EH (cell line): ENCODE results near the gene KIF22.
"Not testable (repeated sequence)": the region's sequence is repeated elsewhere in the genome, so short reads cannot be mapped to it uniquely, and the experiment has no call there.

ENCODE experiments used
- DNase-seq: peaks from one replicate; pipeline ENCODE4 v3.0.0-alpha.2; 2015; ENCODE audit warnings: low read depth

The KIF22 gene

GRCh38 chr16:29815032-29815721 lies 24.6 kb downstream of the KIF22 start:
- peak; percentile 49 for DNase-seq

- peak; percentile 99 for DNase-seq
These were observed 25.5 kb downstream of the KIF22 start, which contains the start of gene PAGR1 for GRCh38 chr16:29815793-29816693. Gene PAGR1, plus strand, starts transcription at chr16:29816152. Its CDS starts 374 bp downstream, at chr16:29816526.

DNA sequence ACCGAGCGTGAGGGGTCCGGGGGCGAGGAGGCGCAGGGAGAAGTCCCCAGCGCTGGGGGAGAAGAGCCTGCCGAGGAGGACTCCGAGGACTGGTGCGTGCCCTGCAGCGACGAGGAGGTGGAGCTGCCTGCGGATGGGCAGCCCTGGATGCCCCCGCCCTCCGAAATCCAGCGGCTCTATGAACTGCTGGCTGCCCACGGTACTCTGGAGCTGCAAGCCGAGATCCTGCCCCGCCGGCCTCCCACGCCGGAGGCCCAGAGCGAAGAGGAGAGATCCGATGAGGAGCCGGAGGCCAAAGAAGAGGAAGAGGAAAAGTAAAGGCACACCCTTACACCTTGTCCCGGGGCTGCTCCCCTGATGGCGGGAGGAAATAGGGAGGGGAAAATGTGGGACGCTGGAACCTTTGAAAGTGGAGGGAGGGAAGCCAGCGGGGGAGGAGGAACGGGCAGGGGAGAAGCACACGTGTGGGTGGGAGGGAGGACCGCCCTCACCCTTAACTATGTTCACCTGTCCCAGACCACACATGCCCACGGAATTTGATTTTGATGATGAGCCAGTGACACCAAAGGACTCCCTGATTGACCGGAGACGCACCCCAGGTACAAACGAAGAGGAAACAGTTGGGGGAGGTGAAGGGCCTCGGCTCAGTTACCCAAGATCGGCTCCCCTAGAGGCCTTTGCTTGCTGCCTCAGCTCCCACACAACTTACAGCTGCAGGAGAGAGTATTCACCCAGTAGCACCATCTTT lies 26.3 kb downstream of the KIF22 start:
- DNase-seq: peak; percentile 78

GRCh38 chr16:29818082-29818481 lies 27.5 kb downstream of the KIF22 start:
- DNase-seq: no peak

- DNase-seq: no peak
These were observed 29.0 kb downstream of the KIF22 start for GRCh38 chr16:29819506-29819905.

DNA sequence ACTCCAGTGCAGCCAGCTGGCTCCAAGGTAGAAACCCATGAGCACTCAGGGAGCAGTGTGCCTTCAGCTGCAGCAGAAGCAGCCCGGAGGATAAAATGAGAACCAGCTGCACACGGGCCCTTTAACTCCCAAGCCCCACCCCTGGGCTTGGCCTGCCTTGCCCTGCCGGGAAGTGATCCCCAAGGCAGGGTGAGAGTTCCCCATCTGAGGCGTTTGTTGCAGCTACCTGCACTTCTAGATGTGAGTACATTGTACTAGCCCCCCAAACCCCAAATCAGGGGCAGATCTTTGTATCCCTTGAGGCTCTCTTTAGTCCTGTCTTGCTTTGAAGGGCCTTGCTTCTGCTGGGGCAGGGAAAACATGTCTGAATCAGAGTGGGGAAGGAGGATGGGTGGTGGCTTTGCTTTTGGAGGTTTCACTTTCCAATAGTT lies 29.7 kb downstream of the KIF22 start, which contains the start of gene MVP:
Gene MVP, plus strand, starts transcription at position 192 of the 431 bp plus-strand sequence. CDS start 10,088 bp downstream, outside the sequence.
- peak; percentile 82 for DNase-seq

- DNase-seq: peak; percentile 47
These were observed 30.4 kb downstream of the KIF22 start for GRCh38 chr16:29820730-29821642.

DNA sequence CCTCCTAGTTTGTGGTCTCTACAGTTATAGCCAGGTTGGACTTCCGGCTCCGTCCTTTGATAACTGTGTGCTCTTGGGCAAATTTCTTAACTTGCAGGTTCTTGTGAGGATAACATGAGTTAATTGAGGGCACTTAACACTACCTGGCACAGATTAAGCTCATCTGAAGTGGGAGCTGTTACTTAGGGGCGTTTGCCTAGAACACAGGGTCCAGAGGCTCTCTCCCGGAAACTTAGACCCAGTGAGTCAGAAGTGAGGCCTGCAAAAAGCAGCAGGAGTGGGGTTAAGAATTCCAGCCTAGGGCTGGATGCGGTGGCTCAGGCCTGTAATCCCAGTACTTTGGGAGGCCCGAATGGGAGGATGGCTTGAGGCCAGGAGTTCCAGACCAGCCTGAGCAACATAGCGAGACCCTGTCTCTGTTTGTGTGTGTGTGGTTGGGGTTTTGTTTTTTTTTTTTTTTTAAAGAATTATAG lies 31.1 kb downstream of the KIF22 start:
- DNase-seq: peak; percentile 92

GRCh38 chr16:29824589-29825144 lies 34.1 kb downstream of the KIF22 start:
- peak; percentile 92 for DNase-seq

DNA sequence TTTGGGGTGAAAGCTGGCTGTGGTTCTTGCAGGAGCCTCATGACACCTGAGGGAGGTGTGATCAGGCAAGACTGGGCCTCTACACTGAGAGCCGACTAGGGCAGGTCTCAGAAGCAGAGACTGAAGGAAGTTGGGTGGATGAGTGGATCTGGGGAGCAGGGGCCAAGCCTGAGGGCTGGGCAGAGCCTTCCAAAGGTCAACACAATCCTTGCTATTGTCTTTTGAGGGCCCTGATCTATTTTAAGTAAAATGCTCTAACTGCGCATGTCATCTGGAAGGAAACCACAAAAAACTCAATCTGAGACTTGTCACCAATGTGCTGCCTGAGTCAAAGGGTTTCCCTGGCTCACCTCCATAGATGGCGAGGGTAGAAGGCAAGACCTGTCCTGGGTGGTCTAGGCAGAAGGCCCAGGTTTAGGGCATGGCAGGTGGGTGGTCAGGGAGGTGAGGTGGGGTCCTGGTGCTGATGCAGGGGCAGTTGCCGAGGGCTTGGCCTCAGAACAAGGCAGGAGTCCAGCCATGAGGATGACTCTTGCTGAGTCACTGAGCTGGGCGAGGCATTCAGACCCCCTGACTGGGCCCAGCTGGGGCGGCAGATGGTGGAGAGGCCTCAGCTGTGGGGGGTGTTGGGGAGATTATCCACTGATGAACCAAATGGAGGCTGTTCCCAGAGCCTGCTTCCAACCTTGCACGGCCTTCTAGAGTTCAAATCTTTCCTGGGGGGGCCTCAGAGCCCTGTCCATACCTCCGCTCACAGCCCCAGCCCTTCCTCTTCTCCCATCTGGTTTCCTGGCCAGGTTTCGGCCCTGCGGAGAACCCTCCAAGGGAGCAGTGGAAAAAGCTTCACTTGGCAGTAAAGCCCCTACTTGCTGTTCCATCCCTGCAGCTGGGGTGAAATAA lies 34.8 kb downstream of the KIF22 start:
- peak; percentile 86 for DNase-seq

GRCh38 chr16:29826342-29826695 lies 35.8 kb downstream of the KIF22 start:
- no peak for DNase-seq

DNA sequence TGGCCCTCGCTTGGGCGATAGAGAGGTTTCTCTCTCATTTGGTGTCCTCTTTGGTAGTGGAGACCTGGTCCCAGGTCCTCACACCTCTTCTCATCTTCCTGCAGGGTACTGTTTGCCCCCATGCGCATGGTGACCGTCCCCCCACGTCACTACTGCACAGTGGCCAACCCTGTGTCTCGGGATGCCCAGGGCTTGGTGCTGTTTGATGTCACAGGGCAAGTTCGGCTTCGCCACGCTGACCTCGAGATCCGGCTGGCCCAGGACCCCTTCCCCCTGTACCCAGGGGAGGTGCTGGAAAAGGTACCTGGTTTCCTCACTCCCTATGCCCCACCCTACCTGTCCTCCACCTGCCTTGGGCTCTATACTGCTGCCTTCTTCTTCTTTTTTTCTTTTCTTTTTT lies 40.2 kb downstream of the KIF22 start:
- DNase-seq: no peak

- no peak for DNase-seq
These were observed 40.9 kb downstream of the KIF22 start for GRCh38 chr16:29831490-29831889.

DNA sequence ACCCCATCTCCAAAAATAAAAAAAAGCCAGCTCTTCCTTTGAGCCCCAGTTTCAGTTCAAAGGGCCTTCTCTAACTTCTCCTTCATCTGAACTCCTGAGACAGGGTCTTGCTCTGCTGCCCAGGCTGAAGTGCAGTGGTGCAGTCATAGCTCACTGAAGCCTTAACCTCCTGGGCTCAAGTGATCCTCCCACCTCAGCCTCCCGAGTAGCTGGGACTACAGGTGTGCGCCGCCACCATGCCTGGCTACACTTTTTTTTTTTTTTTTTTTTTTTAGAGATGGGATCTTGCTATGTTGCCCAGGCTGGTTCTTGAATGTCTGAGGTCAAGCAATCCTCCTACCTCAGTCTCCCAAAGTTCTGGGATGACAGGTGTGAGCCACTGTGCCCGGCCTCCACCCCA lies 42.7 kb downstream of the KIF22 start:
- DNase-seq: not testable (repeated sequence)

DNA sequence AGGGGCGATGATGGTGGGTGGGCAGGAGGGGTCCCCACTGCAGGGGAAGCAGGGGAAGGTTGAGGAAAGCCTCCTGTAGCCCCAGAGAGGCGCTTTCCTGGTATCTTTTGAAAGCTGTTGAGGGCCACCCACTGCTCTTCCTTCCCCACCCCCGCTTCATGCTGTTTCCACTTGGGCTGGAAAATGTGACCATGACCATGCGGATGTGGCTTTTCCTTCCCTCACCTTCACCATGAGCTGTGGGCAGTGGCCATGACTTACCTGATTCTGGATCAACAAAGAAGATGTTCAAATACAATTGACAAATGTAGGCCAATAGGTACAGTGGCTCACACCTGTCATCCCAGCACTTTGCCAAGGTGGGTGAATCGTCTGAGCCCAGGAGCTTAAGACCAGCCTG lies 43.5 kb downstream of the KIF22 start:
- no peak for DNase-seq

GRCh38 chr16:29835926-29836325 lies 45.4 kb downstream of the KIF22 start:
- no peak for DNase-seq

DNA sequence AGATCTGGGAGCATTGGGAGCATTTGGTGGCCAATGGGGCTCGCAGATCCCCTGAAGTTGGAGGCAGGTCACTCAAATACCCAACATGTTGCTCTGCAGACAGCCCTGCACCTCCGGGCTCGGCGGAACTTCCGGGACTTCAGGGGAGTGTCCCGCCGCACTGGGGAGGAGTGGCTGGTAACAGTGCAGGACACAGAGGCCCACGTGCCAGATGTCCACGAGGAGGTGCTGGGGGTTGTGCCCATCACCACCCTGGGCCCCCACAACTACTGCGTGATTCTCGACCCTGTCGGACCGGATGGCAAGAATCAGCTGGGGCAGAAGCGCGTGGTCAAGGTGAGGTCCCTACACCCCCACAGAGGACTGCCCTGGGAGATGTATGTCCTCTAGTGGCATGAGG lies 46.1 kb downstream of the KIF22 start:
- DNase-seq: no peak

GRCh38 chr16:29837841-29838240 lies 47.3 kb downstream of the KIF22 start:
- no peak for DNase-seq

DNA sequence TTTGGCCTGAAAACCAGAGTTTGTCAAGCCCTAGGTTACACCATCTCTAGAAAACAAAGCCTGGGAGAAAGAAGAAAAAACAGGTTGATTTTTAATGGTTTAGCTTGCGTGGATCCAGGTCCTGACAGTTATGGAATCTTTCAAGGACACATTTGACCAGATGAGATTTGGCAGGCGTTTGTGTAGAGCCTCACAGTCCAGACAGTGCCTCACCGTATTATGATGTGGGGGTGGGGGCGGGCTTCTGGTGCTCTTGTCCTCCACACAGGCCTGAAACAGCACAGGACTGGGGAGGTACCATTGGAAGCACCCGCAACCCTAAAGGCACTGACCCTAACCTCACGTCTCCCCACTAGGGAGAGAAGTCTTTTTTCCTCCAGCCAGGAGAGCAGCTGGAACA lies 49.3 kb downstream of the KIF22 start:
- DNase-seq: no peak

GRCh38 chr16:29840240-29840639 lies 49.7 kb downstream of the KIF22 start:
- no peak for DNase-seq
